Measurements from ENCODE around the gene KIF5A.
"Not testable (repeated sequence)": the region's sequence is repeated elsewhere in the genome, so short reads cannot be mapped to it uniquely, and the experiment has no call there.

The KIF5A gene

GRCh38 chr12:57609781-57610553 lies 60.1 kb downstream of the KIF5A start:
- no peak for DNase-seq

- no peak for DNase-seq
These were observed 60.8 kb downstream of the KIF5A start for GRCh38 chr12:57610554-57611107.

GRCh38 chr12:57611108-57611826 lies 61.4 kb downstream of the KIF5A start, which contains the start of gene ARHGEF25:
Gene ARHGEF25, plus strand, starts transcription at chr12:57611435. Its CDS starts 460 bp downstream, at chr12:57611895.
- peak; percentile 76 for DNase-seq

- DNase-seq = no peak
These were observed 62.2 kb downstream of the KIF5A start for GRCh38 chr12:57611827-57612710.

- no peak for DNase-seq
These were observed 63.0 kb downstream of the KIF5A start for GRCh38 chr12:57612711-57613426.

GRCh38 chr12:57613427-57614109 lies 63.7 kb downstream of the KIF5A start:
- no peak for DNase-seq

- no peak for DNase-seq
These were observed 64.5 kb downstream of the KIF5A start for GRCh38 chr12:57614178-57614947.

GRCh38 chr12:57614948-57615500 lies 65.2 kb downstream of the KIF5A start:
- no peak for DNase-seq

GRCh38 chr12:57615637-57616036 lies 65.8 kb downstream of the KIF5A start:
- no peak for DNase-seq

GRCh38 chr12:57616383-57617101 lies 66.7 kb downstream of the KIF5A start:
- DNase-seq = no peak

- DNase-seq = no peak
These were observed 68.1 kb downstream of the KIF5A start for GRCh38 chr12:57617942-57618341.

- DNase-seq = not testable (repeated sequence)
These were observed 68.6 kb downstream of the KIF5A start for GRCh38 chr12:57618431-57618830.

GRCh38 chr12:57618966-57619433 lies 69.2 kb downstream of the KIF5A start:
- no peak for DNase-seq

GRCh38 chr12:57619434-57620244 lies 69.8 kb downstream of the KIF5A start:
- DNase-seq = no peak

GRCh38 chr12:57620245-57620935 lies 70.5 kb downstream of the KIF5A start:
- no peak for DNase-seq

GRCh38 chr12:57620936-57621496 lies 71.2 kb downstream of the KIF5A start:
- DNase-seq = peak; percentile 48

GRCh38 chr12:57621497-57622292 lies 71.9 kb downstream of the KIF5A start:
- DNase-seq = peak; percentile 69
